Neural cell (in vitro differentiated cells): ENCODE results near the gene RGS12. TPM values are rescaled to one million over a fixed set of nuclear protein-coding genes. Genes with fewer than 3 reads are reported as not detected.

ENCODE experiments used
- H2AFZ ChIP-seq: fragments of 200-600, 300-800 bp; sonication (generic), shearing (Covaris generic); 2 replicates; pipeline ENCODE4 v1.6.0; 2014; ENCODE audit warnings: low read depth, mild to moderate bottlenecking, antibody characterized with exemption, low read length, moderate library complexity
- H3F3A ChIP-seq: fragments of 200-600 bp; shearing (Covaris generic); 2 replicates; pipeline ENCODE4 v1.6.1; 2016; ENCODE audit warnings: mild to moderate bottlenecking, moderate library complexity, mixed read lengths, antibody characterized with exemption, low read length; ENCODE audit not compliant: insufficient read depth, poor library complexity, severe bottlenecking
- H3K27ac ChIP-seq: fragments of 200-600, 300-800 bp; sonication (generic), shearing (Covaris generic); 2 replicates; pipeline ENCODE4 v1.5.1; 2014; ENCODE audit warnings: mild to moderate bottlenecking, low read length, moderate library complexity
- H3K27me3 ChIP-seq: fragments of 300-800, 200-600 bp; sonication (generic), shearing (Covaris generic); 2 replicates; pipeline ENCODE4 v1.6.0; 2014; ENCODE audit warnings: mild to moderate bottlenecking, low read depth, low read length, moderate library complexity; ENCODE audit not compliant: insufficient read depth
- H3K36me3 ChIP-seq: fragments of 300-800, 200-600 bp; sonication (generic), shearing (Covaris generic); 2 replicates; pipeline ENCODE4 v1.5.1; 2014; ENCODE audit warnings: mild to moderate bottlenecking, antibody characterized with exemption, low read length, moderate library complexity; ENCODE audit not compliant: insufficient read depth
- H3K4me2 ChIP-seq: fragments of 300-800, 200-600 bp; sonication (generic), shearing (Covaris generic); 2 replicates; pipeline ENCODE4 v1.6.0; 2014; ENCODE audit warnings: mild to moderate bottlenecking, low read length
- H3K4me3 ChIP-seq: fragments of 300-800, 200-600 bp; sonication (generic), shearing (Covaris generic); 2 replicates; pipeline ENCODE4 v1.5.1; 2014; ENCODE audit warnings: mild to moderate bottlenecking, low read length, moderate library complexity
- H3K79me2 ChIP-seq: fragments of 200-600 bp; shearing (Covaris generic); replicated peaks from 2 replicates; pipeline ENCODE4 v1.6.0; 2014; ENCODE audit warnings: mild to moderate bottlenecking, low read length, moderate library complexity; ENCODE audit not compliant: insufficient read depth
- H3K9ac ChIP-seq: fragments of 300-800, 200-600 bp; sonication (generic), shearing (Covaris generic); 2 replicates; pipeline ENCODE4 v1.6.1; 2016; ENCODE audit warnings: mild to moderate bottlenecking, low read length, mixed read lengths
- H3K9me2 ChIP-seq: fragments of 200-600 bp; shearing (Covaris generic); 2 replicates; pipeline ENCODE4 v1.6.1; 2016; ENCODE audit warnings: mild to moderate bottlenecking, low read length, mixed read lengths; ENCODE audit not compliant: insufficient read depth
- H3K9me3 ChIP-seq: fragments of 200-600, 300-800 bp; sonication (generic), shearing (Covaris generic); 2 replicates; pipeline ENCODE4 v1.6.1; 2016; ENCODE audit warnings: mild to moderate bottlenecking, mixed run types, low read length, moderate library complexity, mixed read lengths
- H4K20me1 ChIP-seq: fragments of 200-600 bp; shearing (Covaris generic); 2 replicates; pipeline ENCODE4 v1.6.1; 2016; ENCODE audit warnings: mild to moderate bottlenecking, mixed run types; ENCODE audit not compliant: insufficient read depth
- CTCF ChIP-seq: fragments of 450-650 bp; IDR thresholded peaks from 2 replicates; pipeline ENCODE4 v1.5.1; 2014; ENCODE audit warnings: antibody characterized with exemption, mild to moderate bottlenecking, moderate library complexity; ENCODE audit not compliant: poor library complexity, severe bottlenecking
- EP300 ChIP-seq: fragments of 450-650 bp; conservative IDR thresholded peaks from 2 replicates; pipeline ENCODE4 v1.6.1; 2014; ENCODE audit warnings: antibody characterized with exemption, mild to moderate bottlenecking, moderate library complexity; ENCODE audit not compliant: poor library complexity, severe bottlenecking
- EZH2 ChIP-seq: fragments of 200-600, 300-800 bp; shearing (Covaris generic), sonication (generic); IDR thresholded peaks from 2 replicates; pipeline ENCODE4 v1.6.1; 2014; ENCODE audit warnings: antibody characterized with exemption, low read length, borderline replicate concordance, mild to moderate bottlenecking; ENCODE audit not compliant: insufficient read depth, poor library complexity, severe bottlenecking
- MXI1 ChIP-seq: fragments of 450-650 bp; conservative IDR thresholded peaks from 2 replicates; pipeline ENCODE4 v1.6.1; 2014; ENCODE audit warnings: antibody characterized with exemption, mild to moderate bottlenecking; ENCODE audit not compliant: poor library complexity, severe bottlenecking
- POLR2AphosphoS5 ChIP-seq: IDR thresholded peaks from 2 replicates; pipeline ENCODE4 v1.6.1; 2012
- RAD21 ChIP-seq: fragments of 450-650 bp; conservative IDR thresholded peaks from 2 replicates; pipeline ENCODE4 v1.6.1; 2014; ENCODE audit warnings: antibody characterized with exemption, mild to moderate bottlenecking, moderate library complexity
- REST ChIP-seq: IDR thresholded peaks from 2 replicates; pipeline ENCODE4 v1.6.1; 2012; ENCODE audit warnings: borderline replicate concordance
- SMC3 ChIP-seq: fragments of 450-650 bp; conservative IDR thresholded peaks from 2 replicates; pipeline ENCODE4 v1.6.1; 2014; ENCODE audit warnings: antibody characterized with exemption, mild to moderate bottlenecking, moderate library complexity; ENCODE audit not compliant: poor library complexity
- TAF1 ChIP-seq: IDR thresholded peaks from 2 replicates; pipeline ENCODE4 v1.6.1; 2012; ENCODE audit warnings: low read depth
- polyA plus RNA-seq: library from polyadenylated mRNA; depleted of rRNA; stranded (reverse); fragments of >200 nt; gene quantifications from 2 replicates; pipeline ENCODE4 v1.2.3, GENCODE V29; 2014

RGS12 gene
- polyA plus RNA-seq, 1 donor from 2014 or later, result 66.4 TPM

GRCh38 chr4:3318561-3319021 is 25.8 kb downstream of the RGS12 start:
- Histone ChIP-seq H3K9me3 (no peaks in the 10 kb centered on the region), H4K20me1 (no peaks in the 10 kb centered on the region), H3K27me3 (no peaks in the 10 kb centered on the region), H3K4me2 (no peak overlapping the region), H3K9me2 (no peaks in the 10 kb centered on the region), H3K79me2 (peaks cover 18% of the 10 kb centered on the region), H3K9ac (no peak overlapping the region), H3K36me3 (no peaks in the 10 kb centered on the region), H3K4me3 (no peak overlapping the region), H3K27ac (no peak overlapping the region), H3F3A (no peaks in the 10 kb centered on the region), H2AFZ (no peak overlapping the region)
- TF ChIP-seq REST, result no peak

GRCh38 chr4:3320361-3321023 is 27.7 kb downstream of the RGS12 start:
- Histone ChIP-seq H3K79me2 (peaks cover 34% of the 10 kb centered on the region), H3K4me2 (no peak overlapping the region), H3K27ac (no peak overlapping the region), H3F3A (no peaks in the 10 kb centered on the region), H3K27me3 (no peaks in the 10 kb centered on the region), H3K9me2 (no peaks in the 10 kb centered on the region), H4K20me1 (no peaks in the 10 kb centered on the region), H3K4me3 (no peak overlapping the region), H3K9me3 (no peaks in the 10 kb centered on the region), H3K36me3 (peaks cover 9% of the 10 kb centered on the region), H2AFZ (no peak overlapping the region), H3K9ac (no peak overlapping the region)
- no peak for TF ChIP-seq MXI1
- no peak for TF ChIP-seq TAF1
- no peak for TF ChIP-seq POLR2AphosphoS5
- no peak for TF ChIP-seq EP300
- TF ChIP-seq SMC3, result no peak
- no peak for TF ChIP-seq REST
- no peak for TF ChIP-seq EZH2
- no peak for TF ChIP-seq CTCF
- TF ChIP-seq RAD21, result no peak
